Osteoblast (primary cell): ENCODE data around the gene CNN2. TPM values are rescaled to one million over a fixed set of nuclear protein-coding genes. Genes with fewer than 3 reads are reported as not detected.

Experiments
- DNase-seq: peaks from one replicate; pipeline ENCODE4 v3.0.0; 2011; ENCODE audit warnings: low spot score, mixed read lengths; ENCODE audit not compliant: insufficient read length; ENCODE audit errors: missing footprints
- H2AFZ ChIP-seq: 2 replicates; pipeline ENCODE4 v1.6.0; 2011; ENCODE audit warnings: mild to moderate bottlenecking, low read length
- H3K27ac ChIP-seq: 2 replicates; pipeline ENCODE4 v1.5.1; 2011; ENCODE audit warnings: mild to moderate bottlenecking, low read depth, low read length, moderate library complexity
- H3K27me3 ChIP-seq: 2 replicates; pipeline ENCODE4 v1.6.0; 2012; ENCODE audit warnings: mild to moderate bottlenecking, control low read depth, inconsistent platforms, low read length, moderate library complexity; ENCODE audit not compliant: insufficient read depth
- H3K36me3 ChIP-seq: 2 replicates; pipeline ENCODE4 v1.5.1; 2011; ENCODE audit warnings: mild to moderate bottlenecking, low read length, control low read depth, moderate library complexity; ENCODE audit not compliant: insufficient read depth
- H3K4me1 ChIP-seq: 2 replicates; pipeline ENCODE4 v1.5.1; 2011; ENCODE audit warnings: mild to moderate bottlenecking, low read length, control low read depth, moderate library complexity; ENCODE audit not compliant: insufficient read depth
- H3K4me2 ChIP-seq: 2 replicates; pipeline ENCODE4 v1.6.0; 2011; ENCODE audit warnings: mild to moderate bottlenecking, low read length; ENCODE audit not compliant: insufficient read depth
- H3K4me3 ChIP-seq: fragments of 200-600 bp; sonication (generic); 3 replicates; pipeline ENCODE4 v1.5.1; 2012; ENCODE audit warnings: mild to moderate bottlenecking, low read length, inconsistent platforms; ENCODE audit not compliant: insufficient read depth
- H3K79me2 ChIP-seq: 2 replicates; pipeline ENCODE4 v1.6.0; 2012; ENCODE audit warnings: mild to moderate bottlenecking, low read length, control low read depth, inconsistent platforms; ENCODE audit not compliant: insufficient read depth
- H3K9me3 ChIP-seq: 2 replicates; pipeline ENCODE4 v1.5.1; 2011; ENCODE audit warnings: low read depth, low read length, control low read depth
- H4K20me1 ChIP-seq: 2 replicates; pipeline ENCODE4 v1.6.0; 2012; ENCODE audit warnings: mild to moderate bottlenecking, low read length, control low read depth; ENCODE audit not compliant: insufficient read depth
- total RNA-seq: library from RNA; depleted of rRNA; stranded (reverse); fragments of >200 nt; gene quantifications from 2 replicates; pipeline ENCODE4 v1.2.3, GENCODE V29; 2012
- TF ChIP-seq, protein P1 (sequence below): IDR thresholded peaks from 2 replicates; pipeline ENCODE4 v1.5.1; 2011; ENCODE audit warnings: mild to moderate bottlenecking, low read depth, low read length, moderate library complexity; ENCODE audit errors: extremely low read depth

Gene CNN2
- total RNA-seq, 1 donor = 594 TPM

DNA sequence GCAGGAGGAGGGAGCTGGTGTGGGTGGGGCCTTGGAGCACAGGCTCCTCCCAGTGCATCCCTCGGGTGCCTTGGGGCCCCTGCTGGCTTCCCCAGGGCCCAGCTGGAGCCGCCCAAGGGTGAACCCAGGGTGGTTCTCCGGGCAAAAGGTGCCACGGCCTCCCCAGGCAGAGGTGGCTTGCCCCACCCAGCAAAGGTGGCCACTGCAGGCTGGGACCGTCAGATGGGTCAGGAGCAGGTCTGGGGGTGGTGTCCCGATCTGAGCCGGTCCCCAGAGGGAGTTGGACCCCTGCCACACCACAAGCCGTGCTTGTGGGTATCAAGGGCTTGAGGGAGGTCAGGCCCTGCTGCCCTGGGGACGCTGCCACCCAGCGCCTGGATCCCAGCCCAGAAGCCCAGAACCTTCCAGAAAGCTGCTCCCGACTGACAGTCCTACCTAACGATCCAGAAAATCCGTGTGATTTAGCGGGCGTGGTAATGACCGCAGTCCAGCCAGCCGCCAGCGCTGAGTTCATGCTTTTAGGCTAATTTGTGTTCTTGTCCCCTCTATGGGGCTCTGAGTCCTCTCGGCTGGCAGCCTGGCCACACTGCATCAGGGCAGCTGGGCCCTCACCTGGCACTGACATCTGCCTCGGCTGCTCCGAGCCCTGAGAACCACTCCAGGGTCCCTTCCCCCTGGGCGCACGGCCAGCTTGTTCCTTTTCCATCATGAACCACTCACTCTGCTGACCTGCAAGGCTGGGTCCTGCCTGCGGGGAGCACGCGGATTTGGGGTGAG, 31.2 kb upstream of the CNN2 start:
- TF ChIP-seq, protein P1, sequence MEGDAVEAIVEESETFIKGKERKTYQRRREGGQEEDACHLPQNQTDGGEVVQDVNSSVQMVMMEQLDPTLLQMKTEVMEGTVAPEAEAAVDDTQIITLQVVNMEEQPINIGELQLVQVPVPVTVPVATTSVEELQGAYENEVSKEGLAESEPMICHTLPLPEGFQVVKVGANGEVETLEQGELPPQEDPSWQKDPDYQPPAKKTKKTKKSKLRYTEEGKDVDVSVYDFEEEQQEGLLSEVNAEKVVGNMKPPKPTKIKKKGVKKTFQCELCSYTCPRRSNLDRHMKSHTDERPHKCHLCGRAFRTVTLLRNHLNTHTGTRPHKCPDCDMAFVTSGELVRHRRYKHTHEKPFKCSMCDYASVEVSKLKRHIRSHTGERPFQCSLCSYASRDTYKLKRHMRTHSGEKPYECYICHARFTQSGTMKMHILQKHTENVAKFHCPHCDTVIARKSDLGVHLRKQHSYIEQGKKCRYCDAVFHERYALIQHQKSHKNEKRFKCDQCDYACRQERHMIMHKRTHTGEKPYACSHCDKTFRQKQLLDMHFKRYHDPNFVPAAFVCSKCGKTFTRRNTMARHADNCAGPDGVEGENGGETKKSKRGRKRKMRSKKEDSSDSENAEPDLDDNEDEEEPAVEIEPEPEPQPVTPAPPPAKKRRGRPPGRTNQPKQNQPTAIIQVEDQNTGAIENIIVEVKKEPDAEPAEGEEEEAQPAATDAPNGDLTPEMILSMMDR = no peak
- H3K79me2 ChIP-seq = no peaks in the 10 kb centered on the region
- peaks cover 5% of the 10 kb centered on the region for H3K36me3 ChIP-seq
- H3K4me1 ChIP-seq = peaks cover 5% of the 10 kb centered on the region
- H3K9me3 ChIP-seq = no peaks in the 10 kb centered on the region
- peaks cover 44% of the 10 kb centered on the region for H3K27me3 ChIP-seq
- DNase-seq = no peak
- no peak overlapping the region for H3K4me2 ChIP-seq
- H3K4me3 ChIP-seq = no peak overlapping the region
- peaks cover 6% of the 10 kb centered on the region for H4K20me1 ChIP-seq
- H3K27ac ChIP-seq = no peak overlapping the region
- H2AFZ ChIP-seq = no peak overlapping the region

DNA sequence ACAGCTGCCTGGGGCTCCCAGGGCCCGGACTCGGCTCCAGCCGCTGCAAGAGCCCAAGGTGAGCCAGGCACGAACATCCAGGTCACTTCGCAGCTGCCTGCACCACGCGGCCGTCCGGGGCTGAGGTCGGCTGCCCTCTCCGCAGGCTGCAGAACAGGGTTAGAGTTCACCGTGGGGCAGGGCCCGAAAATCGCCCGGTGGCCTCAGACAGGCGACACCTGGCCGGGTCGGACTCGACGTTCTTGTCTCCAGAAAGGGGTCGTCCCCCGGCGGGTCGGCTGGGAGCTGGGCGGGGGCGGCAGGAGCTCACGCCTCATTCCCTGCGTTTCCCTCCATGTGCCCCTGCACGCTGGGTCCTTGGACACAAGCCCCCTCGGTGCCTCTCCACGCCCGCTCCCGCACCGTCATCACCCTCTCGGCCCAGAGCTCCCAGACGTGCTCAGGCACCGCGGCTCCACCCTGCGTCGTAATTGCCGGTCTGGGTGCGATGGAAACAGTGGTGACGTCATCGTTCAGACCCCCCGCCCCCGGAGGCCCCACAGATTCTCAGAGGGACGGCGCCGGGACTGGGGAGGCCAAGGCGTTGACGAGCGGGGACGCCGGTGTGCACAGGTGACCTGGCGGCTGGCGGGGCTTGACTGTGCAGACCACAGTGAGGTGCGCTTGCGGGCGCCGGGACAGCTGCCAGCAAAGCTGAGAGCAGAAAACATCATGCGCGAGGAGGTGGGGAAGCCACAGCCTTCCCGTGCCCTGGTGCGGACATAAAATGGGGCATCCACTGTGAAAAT, 30.2 kb upstream of the CNN2 start:
- H3K4me2 ChIP-seq = peak overlapping the region; percentile 32
- DNase-seq = peak; percentile 99

DNA sequence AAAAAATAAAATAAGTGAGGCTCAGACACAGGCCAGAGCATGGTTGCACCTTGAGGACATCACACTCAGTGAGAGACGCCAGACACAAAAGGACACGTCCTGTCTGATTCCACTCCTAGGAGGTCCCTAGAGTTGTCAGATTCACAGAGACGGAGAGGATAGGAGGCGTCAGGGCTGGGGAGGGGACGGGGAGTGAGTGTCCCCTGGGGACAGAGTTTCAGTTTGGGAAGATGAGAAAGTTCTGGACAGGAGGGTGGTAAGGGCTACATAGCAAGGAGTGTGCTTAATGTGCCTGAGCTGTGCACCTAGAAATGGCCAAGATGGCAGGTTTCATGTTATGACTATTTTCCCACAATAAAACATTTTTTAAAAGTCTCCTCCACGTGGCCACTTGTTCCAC, 28.3 kb upstream of the CNN2 start:
- no peak for DNase-seq
- H3K4me1 ChIP-seq = peaks cover 5% of the 10 kb centered on the region
- H3K27ac ChIP-seq = no peak overlapping the region
- H3K4me3 ChIP-seq = no peak overlapping the region
- TF ChIP-seq, protein P1 = no peak
- H3K4me2 ChIP-seq = no peak overlapping the region
- H3K27me3 ChIP-seq = peaks cover 58% of the 10 kb centered on the region
- peaks cover 6% of the 10 kb centered on the region for H4K20me1 ChIP-seq
- H3K36me3 ChIP-seq = no peaks in the 10 kb centered on the region
- H3K79me2 ChIP-seq = no peaks in the 10 kb centered on the region
- H2AFZ ChIP-seq = no peak overlapping the region
- H3K9me3 ChIP-seq = no peaks in the 10 kb centered on the region

More for the DNA sequence above, 30.2 kb upstream of the CNN2 start:
- no peaks in the 10 kb centered on the region for H3K9me3 ChIP-seq
- no peak overlapping the region for H2AFZ ChIP-seq
- no peaks in the 10 kb centered on the region for H3K36me3 ChIP-seq
- peaks cover 6% of the 10 kb centered on the region for H4K20me1 ChIP-seq
- TF ChIP-seq, protein P1 = no peak
- no peak overlapping the region for H3K27ac ChIP-seq
- peak overlapping the region; percentile 51 for H3K4me3 ChIP-seq
- H3K79me2 ChIP-seq = no peaks in the 10 kb centered on the region
- H3K27me3 ChIP-seq = peaks cover 51% of the 10 kb centered on the region
- peaks cover 5% of the 10 kb centered on the region for H3K4me1 ChIP-seq

DNA sequence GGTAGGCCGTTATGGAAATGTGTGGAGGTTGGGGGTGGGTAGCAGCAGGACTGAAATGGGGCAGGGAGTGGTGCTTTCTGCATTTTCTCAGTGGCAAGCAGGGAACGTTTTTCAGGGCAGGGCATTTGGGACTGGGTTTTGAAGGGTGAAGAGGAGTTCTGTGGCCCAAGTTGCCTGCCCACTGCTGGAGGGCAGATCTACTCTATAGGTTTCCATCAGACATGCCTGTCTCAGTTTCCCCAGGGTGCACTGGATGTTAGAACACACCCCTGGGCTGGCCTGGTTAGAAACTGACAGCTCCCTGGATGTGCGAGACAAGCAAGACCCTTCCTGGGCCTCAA, 27.1 kb upstream of the CNN2 start:
- TF ChIP-seq, protein P1 = no peak
- Histone ChIP-seq H3K79me2 (no peaks in the 10 kb centered on the region), H3K27me3 (peaks cover 58% of the 10 kb centered on the region), H2AFZ (no peak overlapping the region), H3K9me3 (no peaks in the 10 kb centered on the region), H3K4me1 (peaks cover 5% of the 10 kb centered on the region), H4K20me1 (peaks cover 6% of the 10 kb centered on the region), H3K36me3 (no peaks in the 10 kb centered on the region), H3K4me3 (no peak overlapping the region), H3K4me2 (no peak overlapping the region), H3K27ac (no peak overlapping the region)
- DNase-seq = no peak
